ENCODE results near the gene DUSP28. TPM values are rescaled to one million over a fixed set of nuclear protein-coding genes. Genes with fewer than 3 reads are reported as not detected.

Gene DUSP28
- total and polyA plus RNA-seq, 2 of the 13 experiments (the other 11 are each of a cell fraction or from before 2014, with no cell fraction given), result 5.2 to 8.6 TPM

DNA sequence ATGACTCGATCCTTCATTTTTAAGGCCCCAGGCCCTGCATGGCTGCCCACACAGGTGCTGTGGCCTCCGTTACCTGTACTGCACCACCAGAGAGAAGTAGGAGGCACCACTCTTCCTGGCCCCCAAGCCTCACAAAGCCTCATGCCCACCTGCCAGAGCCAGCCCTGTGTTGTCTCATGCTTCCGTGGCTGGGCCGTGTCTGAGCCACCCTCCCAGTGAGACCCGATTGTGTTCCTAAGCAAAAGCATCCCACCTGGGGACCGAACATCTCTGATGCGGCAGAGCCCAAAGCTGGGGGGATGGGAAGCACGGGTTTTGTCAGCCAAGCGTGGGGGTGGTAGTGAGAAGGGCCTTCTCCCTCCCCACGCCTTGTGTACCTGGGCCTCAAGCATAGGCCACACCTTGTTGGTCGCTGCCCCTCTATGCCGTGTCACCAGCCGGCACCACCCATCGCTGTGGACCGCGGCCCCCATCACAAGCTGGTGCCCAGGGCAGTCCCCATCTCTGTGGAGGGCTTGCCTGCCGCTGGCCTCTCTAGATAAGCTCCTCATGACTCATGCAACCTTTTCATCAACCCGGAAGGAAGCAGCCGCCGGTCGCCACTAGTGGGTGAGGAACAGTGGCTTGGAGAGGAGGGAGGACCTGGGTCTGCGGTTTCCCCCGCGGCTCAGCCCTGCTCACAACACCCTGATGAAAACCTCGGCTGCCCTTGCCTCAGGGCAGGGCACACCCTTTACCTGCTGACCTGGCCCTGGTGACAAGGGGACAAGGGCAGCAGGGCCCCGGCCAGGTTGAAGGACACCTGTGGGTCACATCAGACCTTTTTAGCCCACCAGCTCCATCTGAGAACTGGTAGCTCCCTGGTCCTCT, 5.4 kb downstream of the DUSP28 start (continued):
- TF ChIP-seq, protein P1, sequence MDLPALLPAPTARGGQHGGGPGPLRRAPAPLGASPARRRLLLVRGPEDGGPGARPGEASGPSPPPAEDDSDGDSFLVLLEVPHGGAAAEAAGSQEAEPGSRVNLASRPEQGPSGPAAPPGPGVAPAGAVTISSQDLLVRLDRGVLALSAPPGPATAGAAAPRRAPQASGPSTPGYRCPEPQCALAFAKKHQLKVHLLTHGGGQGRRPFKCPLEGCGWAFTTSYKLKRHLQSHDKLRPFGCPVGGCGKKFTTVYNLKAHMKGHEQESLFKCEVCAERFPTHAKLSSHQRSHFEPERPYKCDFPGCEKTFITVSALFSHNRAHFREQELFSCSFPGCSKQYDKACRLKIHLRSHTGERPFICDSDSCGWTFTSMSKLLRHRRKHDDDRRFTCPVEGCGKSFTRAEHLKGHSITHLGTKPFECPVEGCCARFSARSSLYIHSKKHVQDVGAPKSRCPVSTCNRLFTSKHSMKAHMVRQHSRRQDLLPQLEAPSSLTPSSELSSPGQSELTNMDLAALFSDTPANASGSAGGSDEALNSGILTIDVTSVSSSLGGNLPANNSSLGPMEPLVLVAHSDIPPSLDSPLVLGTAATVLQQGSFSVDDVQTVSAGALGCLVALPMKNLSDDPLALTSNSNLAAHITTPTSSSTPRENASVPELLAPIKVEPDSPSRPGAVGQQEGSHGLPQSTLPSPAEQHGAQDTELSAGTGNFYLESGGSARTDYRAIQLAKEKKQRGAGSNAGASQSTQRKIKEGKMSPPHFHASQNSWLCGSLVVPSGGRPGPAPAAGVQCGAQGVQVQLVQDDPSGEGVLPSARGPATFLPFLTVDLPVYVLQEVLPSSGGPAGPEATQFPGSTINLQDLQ (CRISPR knock-in tag; IDR thresholded peaks at IDR 0.05), result no peak
- TF ChIP-seq MAFF (IDR thresholded peaks at IDR 0.05; ENCODE audit: low read depth, low read length) (no peak), HOXA3 (CRISPR knock-in tag; IDR thresholded peaks at IDR 0.05) (peak; percentile 36; the same call in 1 of the 2 replicates), MEIS1 (CRISPR knock-in tag; IDR thresholded peaks at IDR 0.05; ENCODE audit: borderline replicate concordance) (no peak), AHR (CRISPR knock-in tag; IDR thresholded peaks at IDR 0.05) (0 out of 2 replicates have a peak, but pooled peaks have one; percentile 41), ZNF430 (CRISPR knock-in tag; IDR thresholded peaks at IDR 0.05) (no peak), CAMTA2 (CRISPR knock-in tag; IDR thresholded peaks at IDR 0.05; ENCODE audit: borderline replicate concordance) (no peak), HOXA5 (CRISPR knock-in tag; IDR thresholded peaks at IDR 0.05) (no peak), ZNF557 (CRISPR knock-in tag; IDR thresholded peaks at IDR 0.05) (no peak), ZNF564 (CRISPR knock-in tag; IDR thresholded peaks at IDR 0.05) (no peak; the same call in 1 of the 2 replicates), SRF (IDR thresholded peaks at IDR 0.05; ENCODE audit: low read depth, low read length) (no peak), ZNF547 (CRISPR knock-in tag; IDR thresholded peaks at IDR 0.05) (no peak), SNAPC2 (CRISPR knock-in tag; IDR thresholded peaks at IDR 0.05) (no peak), ZSCAN30 (CRISPR knock-in tag; IDR thresholded peaks at IDR 0.05) (no peak), ZNF670 (CRISPR knock-in tag; IDR thresholded peaks at IDR 0.05; ENCODE audit: borderline replicate concordance) (peak; percentile 36; the same call in 1 of the 2 replicates)
- TF ChIP-seq, protein P2, sequence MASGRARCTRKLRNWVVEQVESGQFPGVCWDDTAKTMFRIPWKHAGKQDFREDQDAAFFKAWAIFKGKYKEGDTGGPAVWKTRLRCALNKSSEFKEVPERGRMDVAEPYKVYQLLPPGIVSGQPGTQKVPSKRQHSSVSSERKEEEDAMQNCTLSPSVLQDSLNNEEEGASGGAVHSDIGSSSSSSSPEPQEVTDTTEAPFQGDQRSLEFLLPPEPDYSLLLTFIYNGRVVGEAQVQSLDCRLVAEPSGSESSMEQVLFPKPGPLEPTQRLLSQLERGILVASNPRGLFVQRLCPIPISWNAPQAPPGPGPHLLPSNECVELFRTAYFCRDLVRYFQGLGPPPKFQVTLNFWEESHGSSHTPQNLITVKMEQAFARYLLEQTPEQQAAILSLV (CRISPR knock-in tag; IDR thresholded peaks at IDR 0.05; ENCODE audit: borderline replicate concordance), result peak; percentile 76; the same call in 1 of the 2 replicates
- TF ChIP-seq, protein P3, sequence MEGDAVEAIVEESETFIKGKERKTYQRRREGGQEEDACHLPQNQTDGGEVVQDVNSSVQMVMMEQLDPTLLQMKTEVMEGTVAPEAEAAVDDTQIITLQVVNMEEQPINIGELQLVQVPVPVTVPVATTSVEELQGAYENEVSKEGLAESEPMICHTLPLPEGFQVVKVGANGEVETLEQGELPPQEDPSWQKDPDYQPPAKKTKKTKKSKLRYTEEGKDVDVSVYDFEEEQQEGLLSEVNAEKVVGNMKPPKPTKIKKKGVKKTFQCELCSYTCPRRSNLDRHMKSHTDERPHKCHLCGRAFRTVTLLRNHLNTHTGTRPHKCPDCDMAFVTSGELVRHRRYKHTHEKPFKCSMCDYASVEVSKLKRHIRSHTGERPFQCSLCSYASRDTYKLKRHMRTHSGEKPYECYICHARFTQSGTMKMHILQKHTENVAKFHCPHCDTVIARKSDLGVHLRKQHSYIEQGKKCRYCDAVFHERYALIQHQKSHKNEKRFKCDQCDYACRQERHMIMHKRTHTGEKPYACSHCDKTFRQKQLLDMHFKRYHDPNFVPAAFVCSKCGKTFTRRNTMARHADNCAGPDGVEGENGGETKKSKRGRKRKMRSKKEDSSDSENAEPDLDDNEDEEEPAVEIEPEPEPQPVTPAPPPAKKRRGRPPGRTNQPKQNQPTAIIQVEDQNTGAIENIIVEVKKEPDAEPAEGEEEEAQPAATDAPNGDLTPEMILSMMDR (CRISPR knock-in tag; IDR thresholded peaks at IDR 0.05), result no peak; the same call in 1 of the 2 replicates
- TF ChIP-seq, protein P4, sequence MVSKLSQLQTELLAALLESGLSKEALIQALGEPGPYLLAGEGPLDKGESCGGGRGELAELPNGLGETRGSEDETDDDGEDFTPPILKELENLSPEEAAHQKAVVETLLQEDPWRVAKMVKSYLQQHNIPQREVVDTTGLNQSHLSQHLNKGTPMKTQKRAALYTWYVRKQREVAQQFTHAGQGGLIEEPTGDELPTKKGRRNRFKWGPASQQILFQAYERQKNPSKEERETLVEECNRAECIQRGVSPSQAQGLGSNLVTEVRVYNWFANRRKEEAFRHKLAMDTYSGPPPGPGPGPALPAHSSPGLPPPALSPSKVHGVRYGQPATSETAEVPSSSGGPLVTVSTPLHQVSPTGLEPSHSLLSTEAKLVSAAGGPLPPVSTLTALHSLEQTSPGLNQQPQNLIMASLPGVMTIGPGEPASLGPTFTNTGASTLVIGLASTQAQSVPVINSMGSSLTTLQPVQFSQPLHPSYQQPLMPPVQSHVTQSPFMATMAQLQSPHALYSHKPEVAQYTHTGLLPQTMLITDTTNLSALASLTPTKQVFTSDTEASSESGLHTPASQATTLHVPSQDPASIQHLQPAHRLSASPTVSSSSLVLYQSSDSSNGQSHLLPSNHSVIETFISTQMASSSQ (IDR thresholded peaks at IDR 0.05; ENCODE audit: low read depth), result no peak
- TF ChIP-seq, protein P4 (CRISPR knock-in tag; IDR thresholded peaks at IDR 0.05; ENCODE audit: borderline replicate concordance), result peak; percentile 53; the same call in 1 of the 2 replicates
